Epithelial cell of proximal tubule (primary cell): ENCODE data around the gene WNT10A. TPM values are rescaled to one million over a fixed set of nuclear protein-coding genes. Genes with fewer than 3 reads are reported as not detected.
"Not testable (repeated sequence)": the region's sequence is repeated elsewhere in the genome, so short reads cannot be mapped to it uniquely, and the experiment has no call there.

Source experiments
- DNase-seq: peaks from one replicate; pipeline ENCODE4 v3.0.0-alpha.2; 2011; ENCODE audit warnings: low read depth
- H3K4me3 ChIP-seq: 2 replicates; pipeline ENCODE4 v1.5.1; 2011; ENCODE audit warnings: low read depth, mild to moderate bottlenecking, low read length
- CTCF ChIP-seq: conservative IDR thresholded peaks from 2 replicates; pipeline ENCODE4 v1.5.1; 2012; ENCODE audit warnings: low read depth, mild to moderate bottlenecking, low read length
- total RNA-seq: library from RNA; depleted of rRNA; stranded (reverse); fragments of >200 nt; gene quantifications from 2 replicates; pipeline ENCODE4 v1.2.3, GENCODE V29; 2015

WNT10A gene
- total RNA-seq, 1 donor from 2014 or later = 1.2 TPM

- no peak for DNase-seq
- H3K4me3 ChIP-seq = no peak overlapping the region
- no peak for TF ChIP-seq CTCF
Observed at GRCh38 chr2:218837495-218837894, 43.2 kb upstream of the WNT10A start.

DNA sequence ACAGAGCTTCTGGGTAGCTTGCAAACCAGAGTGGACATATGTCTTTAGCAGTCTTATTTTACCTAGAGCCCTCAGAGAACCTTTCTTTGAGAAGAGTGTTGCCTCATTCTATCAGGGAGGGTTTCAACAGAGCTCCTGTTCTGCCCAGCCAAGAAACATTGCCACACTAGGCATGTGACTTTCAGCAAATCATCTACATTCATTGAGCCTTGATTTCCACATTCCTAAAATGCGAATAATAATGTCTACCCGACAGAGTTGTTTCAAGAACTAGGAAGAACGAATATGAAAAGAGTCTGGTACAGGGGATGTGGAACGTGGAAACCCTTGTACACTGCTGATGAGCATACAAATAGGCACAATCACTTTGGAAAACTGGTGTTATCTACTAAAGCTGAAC is 41.2 kb upstream of the WNT10A start:
- TF ChIP-seq CTCF = no peak
- H3K4me3 ChIP-seq = no peak overlapping the region
- no peak for DNase-seq

GRCh38 chr2:218839888-218840287 is 40.8 kb upstream of the WNT10A start:
- DNase-seq = no peak

GRCh38 chr2:218844334-218844733 is 36.3 kb upstream of the WNT10A start:
- H3K4me3 ChIP-seq, DNase-seq: not testable (repeated sequence)

More at GRCh38 chr2:218839888-218840287, 40.8 kb upstream of the WNT10A start:
- no peak for TF ChIP-seq CTCF
- no peak overlapping the region for H3K4me3 ChIP-seq

GRCh38 chr2:218846963-218847362 is 33.7 kb upstream of the WNT10A start:
- not testable (repeated sequence) for DNase-seq, H3K4me3 ChIP-seq

- H3K4me3 ChIP-seq = no peak overlapping the region
- no peak for DNase-seq
- TF ChIP-seq CTCF = no peak
Observed at GRCh38 chr2:218849721-218850120, 30.9 kb upstream of the WNT10A start.

DNA sequence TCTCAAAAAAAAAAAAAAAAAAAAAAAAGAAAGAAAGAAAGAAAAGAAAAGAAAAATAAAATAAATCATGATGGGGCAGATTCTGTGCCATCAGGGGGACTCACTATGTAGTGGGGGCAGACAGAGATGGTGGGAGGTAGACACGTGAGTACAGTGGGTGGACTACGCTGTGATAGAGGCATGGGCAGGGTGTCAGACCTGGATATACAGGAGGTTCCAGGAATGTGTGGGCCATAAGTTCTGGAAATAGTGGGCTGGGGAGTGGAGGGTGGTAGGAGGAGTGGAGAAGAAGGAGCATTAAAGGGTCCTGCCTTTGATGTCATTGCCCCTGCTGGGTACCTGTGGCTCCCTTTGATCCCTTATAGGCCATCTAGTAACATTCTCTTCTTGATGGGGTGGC is 29.9 kb upstream of the WNT10A start:
- TF ChIP-seq CTCF = no peak
- DNase-seq = no peak
- H3K4me3 ChIP-seq = no peak overlapping the region

GRCh38 chr2:218851286-218851685 is 29.4 kb upstream of the WNT10A start:
- no peak overlapping the region for H3K4me3 ChIP-seq
- DNase-seq = no peak
- no peak for TF ChIP-seq CTCF
